PC-3 (cell line): Measurements from ENCODE around the gene FSTL4.

Experiments used
- CTCF ChIP-seq: fragments of 300-600 bp; sonication (generic); conservative IDR thresholded peaks from 2 replicates; pipeline ENCODE4 v1.5.1; 2017; ENCODE audit warnings: antibody characterized with exemption, low read depth, mild to moderate bottlenecking, low read length
- EZH2phosphoT487 ChIP-seq: fragments of 300-600 bp; sonication (generic); IDR thresholded peaks from 2 replicates; pipeline ENCODE4 v1.6.1; 2018; ENCODE audit warnings: mild to moderate bottlenecking, antibody characterized with exemption, low read length, borderline replicate concordance

GRCh38 chr5:133241179-133242092, 370.9 kb downstream of the FSTL4 start:
- no peak for TF ChIP-seq CTCF
- no peak for TF ChIP-seq EZH2phosphoT487
